HG03025 (cell line): ENCODE data around the gene GSTT4.
"Not testable (repeated sequence)": the region's sequence is repeated elsewhere in the genome, so short reads cannot be mapped to it uniquely, and the experiment has no call there.

Experiments
- ATAC-seq: cut with Tn5 transposase; IDR thresholded peaks from one replicate; pipeline ENCODE4 v1.9.1; 2021; ENCODE audit warnings: mild to moderate bottlenecking, moderate library complexity; ENCODE audit not compliant: unreplicated experiment, low FRiP score

Gene GSTT4

DNA sequence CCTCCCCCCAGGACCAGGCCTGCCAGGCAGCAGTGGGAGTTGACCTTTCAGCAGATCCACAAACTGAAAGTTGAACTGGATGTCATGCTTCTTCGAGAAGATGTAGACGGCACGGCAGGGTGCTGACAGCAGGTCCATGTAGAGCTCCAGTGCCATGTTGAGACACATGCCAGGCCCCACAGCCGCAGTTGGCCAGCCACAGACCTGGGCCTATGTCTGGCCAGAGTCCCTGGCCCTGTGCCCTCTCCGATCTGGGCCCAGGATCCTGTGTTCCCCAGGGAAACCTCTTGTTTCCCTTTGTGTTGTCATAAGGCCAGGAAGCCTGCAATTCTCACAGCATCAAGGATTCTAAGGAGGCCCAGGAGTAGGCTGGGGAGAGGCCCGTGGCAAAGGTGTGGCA, at the start of gene GSTT4:
Gene GSTT4 (minus strand): TSS at position 253 of the 400 bp plus-strand sequence. CDS start 97 bp downstream, at position 156.
- ATAC-seq = no peak

DNA sequence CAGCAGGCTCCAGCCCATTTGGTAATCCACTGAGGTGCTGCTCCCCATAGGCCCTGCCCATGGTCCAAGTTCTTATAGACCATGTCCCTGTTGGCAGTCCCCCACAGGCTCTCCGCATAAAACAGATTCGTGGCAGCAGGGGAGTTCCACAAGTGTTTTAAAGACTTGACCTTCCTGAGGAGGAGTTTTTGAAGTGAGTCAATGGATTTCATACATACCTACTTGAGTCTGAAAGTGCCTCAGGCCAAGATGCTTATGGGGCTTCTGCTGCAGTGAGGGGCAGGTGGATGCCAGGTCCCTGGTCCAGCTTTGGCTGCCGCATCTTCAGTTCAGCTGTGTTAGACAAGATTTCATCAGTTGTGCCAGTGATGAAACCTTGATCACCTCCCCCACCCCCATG, 49.1 kb upstream of the GSTT4 start:
- ATAC-seq = no peak

DNA sequence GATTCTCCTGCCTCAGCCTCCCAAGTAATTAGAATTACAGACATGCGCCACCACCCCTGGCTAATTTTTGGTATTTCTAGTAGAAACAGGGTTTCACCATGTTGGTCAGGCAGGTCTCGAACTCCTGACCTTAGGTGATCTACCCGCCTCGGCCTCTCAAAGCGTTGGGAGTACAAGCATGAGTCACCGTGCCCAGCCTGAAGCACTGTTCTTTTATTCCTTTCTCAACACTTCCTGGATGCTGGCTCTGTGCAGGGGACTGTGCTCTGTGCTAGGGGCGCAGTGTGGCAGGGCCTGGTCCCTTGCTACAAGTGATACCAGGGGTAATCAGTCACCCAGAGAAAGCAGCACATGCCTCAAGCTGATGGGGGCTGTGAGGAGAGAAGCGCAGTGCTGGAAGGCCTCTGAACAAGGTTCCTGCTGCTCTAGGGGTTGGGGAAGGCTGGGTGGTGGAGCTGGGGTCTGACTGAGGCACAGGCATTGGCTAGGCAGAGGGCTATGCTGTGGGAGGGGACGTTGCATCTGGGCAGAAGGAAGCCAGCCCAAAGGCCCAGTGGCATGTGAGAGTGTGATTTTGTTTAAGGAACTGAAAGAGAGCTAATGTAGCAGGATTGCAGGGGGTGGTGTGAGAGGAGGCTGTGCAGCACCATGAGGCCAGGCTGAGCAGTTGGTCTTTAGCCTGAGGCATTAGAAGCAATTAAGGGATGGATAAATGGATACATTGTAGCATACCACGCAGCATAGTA, 48.4 kb upstream of the GSTT4 start:
- ATAC-seq = no peak

DNA sequence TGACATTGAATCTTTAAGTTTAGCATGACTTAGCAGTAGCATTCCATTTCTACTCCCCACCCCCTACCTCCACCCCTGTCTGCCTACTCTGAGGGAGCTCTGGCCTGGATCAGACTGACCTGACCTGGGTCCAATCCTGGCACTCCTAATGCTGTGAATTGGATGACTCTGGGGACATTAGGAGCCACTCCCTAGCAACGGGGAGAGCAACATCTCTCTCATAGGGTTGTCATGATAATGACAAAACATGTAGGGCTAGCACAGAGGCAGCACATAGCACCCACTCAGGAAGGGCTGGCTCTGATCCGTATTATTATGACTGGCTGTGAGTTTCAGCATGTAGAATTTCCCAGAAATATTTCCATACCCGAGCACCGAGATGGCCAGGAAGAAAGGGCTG, 46.3 kb upstream of the GSTT4 start:
- ATAC-seq = no peak

DNA sequence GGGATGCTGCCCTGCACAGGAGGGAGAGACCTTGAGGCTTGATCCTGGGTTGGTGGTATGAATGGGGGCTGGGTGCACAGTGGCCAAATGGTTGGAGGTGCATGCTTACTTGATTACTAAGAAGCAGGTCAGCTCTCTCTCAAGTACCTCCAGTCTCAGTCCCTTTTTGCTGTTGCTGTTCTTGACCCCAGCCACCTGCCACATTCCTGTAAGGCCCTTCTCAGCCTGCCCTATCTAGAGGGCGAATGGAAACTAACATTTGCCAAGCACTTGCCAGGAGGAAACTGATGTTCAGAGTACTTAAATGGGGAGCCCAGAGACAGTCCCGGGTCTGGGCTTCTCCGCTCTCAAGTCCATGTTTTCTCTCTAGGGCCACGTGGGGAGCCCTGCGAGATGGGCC, 45.8 kb upstream of the GSTT4 start:
- ATAC-seq = no peak

DNA sequence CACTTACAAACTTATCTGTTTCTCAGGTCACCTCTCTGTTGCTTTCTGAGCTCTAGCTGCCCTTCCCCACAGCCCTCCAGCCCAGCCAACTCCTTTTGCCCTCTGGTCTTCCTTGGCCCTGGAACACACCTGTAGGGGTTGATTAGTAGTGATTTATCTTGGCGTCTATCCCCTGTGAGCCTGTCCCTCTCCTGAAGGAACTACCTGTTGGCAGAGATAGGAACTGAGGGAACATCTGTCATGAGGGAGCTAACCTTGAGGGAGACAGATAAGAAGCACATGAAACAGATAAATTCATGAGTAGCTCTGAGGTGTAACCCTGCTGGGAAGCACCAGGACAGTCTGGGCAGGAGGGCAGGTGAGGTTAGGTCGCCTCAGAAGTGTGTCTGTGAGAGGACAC, 44.7 kb upstream of the GSTT4 start:
- ATAC-seq = no peak

DNA sequence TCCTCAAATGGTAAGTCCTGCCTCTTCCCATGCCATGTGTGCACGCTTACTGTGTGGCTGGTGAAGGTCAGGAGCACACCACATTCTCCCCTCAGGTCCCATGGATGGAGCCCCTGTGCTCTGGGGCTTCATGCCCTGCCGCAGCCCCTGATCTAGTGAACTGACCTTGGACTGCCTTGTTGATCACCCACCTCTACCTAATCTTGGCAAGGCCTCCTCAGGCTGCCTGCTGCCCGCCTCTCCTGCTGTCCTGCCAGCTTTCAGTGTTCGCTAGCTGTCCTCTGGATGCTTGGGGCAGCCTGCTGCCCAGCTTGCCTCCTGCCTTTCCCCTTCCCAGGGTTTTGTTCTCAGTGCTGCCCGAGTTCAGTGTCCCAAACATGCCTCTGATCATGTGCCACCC, 44.0 kb upstream of the GSTT4 start:
- ATAC-seq = no peak

DNA sequence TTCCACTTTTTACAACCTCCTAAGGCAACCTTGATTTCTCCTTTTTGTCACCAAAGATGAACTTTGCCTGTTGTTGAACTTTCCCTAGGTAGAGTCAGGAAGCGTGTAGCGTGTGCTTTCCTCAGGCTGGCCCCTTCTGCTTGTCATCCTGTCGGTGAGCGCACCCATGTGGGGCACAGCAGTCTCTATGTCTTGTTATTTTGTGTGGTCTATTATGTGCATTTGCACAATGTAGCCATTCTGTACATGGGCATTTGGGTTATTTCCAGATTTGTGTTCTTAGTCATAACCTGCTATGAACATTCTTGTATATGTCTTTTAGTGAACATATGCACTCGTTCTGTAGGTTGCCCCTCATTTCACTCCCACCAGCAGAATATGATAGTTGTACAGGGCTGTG, 40.8 kb upstream of the GSTT4 start:
- no peak for ATAC-seq

DNA sequence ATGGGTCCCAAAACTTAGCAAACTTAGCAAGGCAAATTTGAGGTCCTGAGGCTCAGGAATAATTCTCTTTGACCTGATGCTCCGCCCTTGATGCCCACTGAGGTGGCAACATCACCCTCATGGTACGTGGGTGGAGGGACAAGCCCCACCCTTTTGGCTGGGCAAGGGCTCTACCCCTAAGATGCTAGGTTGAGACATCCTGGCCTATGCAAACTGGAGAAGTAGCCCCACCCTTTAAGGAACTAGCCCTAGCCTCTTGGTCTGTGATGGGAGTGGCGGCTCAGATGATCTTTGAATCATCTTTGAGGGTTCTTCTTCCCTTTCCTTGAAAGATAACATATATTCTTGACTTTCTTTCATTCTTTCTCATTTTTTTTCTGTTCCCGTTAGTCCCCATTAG, 38.7 kb upstream of the GSTT4 start:
- ATAC-seq = no peak

DNA sequence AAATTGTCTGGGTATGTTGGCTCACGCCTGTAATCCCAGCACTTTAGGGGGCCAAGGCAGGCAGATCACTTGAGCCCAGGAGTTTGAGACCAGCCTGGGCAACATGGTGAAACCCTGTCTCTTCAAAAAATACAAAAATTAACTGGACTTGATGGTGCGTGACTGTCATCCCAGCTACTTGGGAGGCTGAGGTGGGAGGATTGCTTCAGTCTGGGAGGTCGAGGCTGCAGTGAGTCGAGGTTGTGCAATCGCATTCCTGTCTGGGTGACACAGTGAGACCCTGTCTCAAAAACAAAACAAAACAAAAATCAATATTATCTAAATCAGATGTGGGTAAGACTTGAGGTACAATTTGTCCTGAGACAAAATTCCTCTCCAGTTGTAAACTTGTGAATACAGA, 38.2 kb upstream of the GSTT4 start:
- not testable (repeated sequence) for ATAC-seq

DNA sequence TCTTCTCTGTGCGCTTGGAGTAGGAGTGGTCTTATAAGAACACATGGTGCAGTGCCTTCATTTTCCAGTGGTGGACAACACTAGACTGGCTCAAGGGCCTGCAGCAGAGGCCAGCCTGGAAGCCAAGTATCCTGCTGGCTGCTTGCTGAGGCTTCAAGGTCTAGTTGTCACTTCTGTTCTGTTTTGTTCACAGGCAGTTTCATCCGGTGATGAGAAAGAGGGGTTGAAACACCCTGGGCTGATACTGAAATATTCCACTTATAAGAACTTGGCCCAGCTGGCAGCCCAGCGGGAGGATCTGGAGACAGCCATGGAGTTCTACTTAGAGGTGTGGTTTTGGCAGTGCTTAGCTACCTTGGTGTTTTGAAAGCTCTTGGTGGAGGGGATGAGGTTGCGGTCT, 35.7 kb upstream of the GSTT4 start:
- ATAC-seq = no peak

DNA sequence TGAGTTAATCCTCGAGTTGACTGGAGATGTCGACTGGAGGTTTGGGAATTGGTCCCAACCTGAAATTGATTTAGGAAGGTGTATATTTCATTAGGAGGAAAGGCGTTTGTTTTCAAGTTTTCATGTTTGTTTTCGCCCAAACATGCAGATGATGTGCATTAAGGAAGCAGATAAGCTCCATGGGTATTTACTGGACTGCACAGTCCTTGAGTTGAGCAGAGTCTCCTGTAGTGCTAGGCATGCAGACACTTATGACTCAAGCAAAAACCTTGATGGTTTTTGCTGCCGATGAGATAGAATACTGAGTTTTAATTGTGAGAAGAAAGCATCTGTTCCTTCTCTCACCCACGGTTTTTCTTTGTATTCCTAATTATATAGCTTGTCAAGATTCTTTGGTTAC, 33.8 kb upstream of the GSTT4 start:
- ATAC-seq = no peak

DNA sequence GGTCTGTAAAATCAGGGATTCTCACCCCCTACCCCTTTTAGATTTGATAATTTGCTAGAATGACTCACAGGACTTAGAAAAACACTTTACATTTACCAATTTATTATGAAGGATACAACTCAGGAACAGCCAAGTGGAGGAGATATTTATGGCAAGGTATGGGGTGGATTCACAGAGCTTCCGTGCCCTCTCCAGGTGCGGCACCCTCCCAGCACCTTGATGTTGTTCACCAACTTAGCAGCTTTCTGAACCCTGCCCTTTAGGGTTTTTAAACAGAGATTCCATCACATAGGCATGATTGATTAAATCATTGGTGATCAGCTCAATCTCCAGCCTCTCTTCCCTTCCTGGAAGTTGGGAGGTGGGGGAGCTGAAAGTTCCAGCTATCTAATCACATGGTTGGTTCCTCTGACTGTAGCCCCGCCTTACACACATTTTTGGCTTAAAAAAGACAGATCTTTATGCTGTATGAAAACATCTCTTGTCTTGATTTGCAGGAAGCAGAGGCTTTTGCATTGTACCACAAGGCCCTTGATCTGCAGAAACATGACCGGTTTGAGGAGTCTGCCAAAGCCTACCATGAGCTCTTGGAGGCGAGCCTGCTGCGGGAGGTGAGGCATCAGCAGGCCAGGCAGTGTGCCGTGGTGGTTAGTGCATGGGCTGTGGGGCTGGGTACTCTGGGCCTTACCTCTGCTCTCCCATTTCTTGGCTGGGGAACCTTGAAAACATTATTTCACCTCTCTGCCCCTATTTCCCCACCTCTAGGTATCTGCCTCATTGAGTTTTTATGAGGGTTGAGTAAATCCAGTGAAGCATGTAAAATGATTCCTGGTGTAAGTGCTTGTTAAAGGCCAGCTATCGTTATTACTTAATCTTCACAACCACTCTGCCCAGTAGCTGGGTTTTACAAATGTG, 32.9 kb upstream of the GSTT4 start:
- ATAC-seq = no peak

DNA sequence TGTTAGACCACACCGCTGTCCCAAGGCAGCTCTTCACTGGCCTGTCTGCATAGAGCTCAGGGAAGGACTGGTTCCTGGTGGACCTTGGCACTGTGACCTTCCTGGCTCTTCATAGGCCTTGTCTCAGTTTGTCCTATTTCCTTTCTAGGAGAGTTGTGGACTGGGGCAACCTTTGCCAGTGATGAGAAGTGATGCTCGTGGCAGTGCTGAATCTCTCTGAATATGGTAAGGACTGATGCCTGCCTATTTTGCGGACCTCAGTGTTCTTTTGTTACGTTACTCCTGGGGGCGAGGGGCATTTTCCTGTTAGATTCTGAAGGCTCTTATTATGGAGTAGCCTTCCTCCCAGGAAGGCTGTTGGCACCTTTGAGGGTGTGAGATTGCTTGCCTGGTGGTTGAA, 30.0 kb upstream of the GSTT4 start:
- no peak for ATAC-seq

DNA sequence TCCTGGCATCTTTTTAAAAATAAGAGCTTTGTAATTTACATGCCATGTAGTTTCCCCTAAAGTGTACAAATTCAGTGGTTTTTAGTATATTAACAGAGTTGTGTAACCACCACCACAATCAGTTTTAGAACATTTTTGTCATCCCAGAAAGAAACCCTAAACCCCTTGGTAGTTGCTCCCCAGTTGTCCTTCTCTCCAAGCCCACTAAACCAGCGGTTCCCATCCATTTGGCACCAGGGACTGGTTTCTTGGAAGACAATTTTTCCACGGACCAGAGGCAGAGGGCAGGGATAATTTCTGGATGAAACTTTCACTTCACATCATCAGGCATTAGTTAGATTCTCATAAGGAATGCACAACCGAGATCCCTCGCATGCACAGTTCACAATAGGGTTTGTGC, 28.5 kb upstream of the GSTT4 start:
- ATAC-seq = no peak

DNA sequence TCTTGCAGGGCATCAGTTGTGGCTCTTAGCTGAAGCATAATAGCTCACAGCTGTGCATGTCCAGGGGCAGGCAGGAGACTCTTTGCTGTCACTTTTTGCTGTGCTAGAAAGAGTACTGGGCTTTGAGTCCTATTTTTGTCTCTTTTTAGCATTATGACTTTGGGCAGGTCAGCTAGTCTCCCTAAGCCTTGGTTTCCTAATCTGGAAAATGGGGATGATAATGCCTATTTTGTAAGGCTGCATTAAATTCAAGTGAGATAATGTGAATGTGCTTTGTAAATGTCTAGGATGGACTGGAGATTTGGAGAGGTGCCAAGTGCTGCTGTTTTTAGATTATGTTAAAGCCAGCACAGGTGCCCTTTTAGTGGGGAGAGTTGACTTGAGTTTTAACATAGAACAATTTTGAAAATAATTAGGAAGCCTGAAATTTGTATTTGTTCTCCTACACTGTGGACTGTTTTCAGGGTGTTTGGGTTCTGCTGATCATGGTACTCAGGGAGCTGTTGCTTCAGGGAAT, 25.0 kb upstream of the GSTT4 start:
- no peak for ATAC-seq

DNA sequence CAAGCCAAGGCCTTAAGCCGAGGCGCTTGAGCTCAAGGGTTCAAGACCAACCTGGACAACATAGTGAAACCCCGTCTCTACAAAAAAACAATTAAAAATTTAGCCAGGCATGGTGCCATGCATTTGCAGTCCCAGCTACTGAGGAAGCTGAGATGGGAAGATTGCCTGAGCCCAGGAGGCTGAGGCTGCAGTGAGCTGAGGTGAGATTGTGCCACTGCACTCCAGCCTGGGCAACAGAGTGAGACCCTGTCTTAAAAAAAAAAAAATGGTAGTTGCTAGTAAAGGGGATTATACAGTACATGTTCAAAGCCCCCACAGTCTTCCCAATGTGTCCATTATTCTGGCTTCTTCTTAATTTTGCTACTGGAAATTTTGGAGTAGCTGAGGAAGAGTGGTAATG, 24.1 kb upstream of the GSTT4 start:
- no peak for ATAC-seq

DNA sequence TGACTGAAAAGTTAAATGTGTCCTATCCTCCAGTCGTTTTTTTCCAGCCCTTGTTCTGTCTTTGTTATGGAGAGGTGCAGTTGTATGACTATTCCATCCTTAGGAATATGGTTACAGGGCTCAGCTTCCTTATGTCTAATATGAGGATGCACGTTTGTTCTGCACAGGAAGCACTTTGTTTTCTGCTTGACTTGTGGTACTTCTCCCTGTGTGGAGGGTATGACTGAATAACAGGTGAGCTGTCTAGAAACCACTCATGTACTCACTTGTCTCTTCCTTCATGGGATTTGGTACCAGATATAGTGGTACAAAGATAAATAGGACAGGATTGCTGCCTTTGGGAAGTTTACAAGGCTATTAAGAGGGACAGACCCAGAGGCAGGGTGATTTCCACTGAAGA, 23.3 kb upstream of the GSTT4 start:
- ATAC-seq = no peak

DNA sequence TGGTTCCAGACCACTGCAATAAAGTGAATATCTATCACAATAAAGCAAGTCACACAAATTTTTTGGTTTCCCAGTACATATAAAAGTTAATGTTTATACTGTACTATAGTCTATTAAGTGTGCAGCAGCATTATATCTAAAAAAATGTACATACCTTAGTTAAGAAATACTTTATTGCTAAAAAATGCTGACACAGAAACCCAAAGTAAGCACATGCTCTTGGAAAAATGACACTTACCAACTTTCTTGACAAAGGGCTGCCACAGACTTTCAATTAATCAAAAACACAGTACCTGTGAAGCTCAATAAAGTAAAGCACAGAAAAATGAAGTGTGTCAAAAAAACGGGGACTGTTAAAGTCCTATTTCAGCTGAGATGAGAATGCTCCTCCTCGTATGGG, 22.7 kb upstream of the GSTT4 start:
- ATAC-seq = no peak

DNA sequence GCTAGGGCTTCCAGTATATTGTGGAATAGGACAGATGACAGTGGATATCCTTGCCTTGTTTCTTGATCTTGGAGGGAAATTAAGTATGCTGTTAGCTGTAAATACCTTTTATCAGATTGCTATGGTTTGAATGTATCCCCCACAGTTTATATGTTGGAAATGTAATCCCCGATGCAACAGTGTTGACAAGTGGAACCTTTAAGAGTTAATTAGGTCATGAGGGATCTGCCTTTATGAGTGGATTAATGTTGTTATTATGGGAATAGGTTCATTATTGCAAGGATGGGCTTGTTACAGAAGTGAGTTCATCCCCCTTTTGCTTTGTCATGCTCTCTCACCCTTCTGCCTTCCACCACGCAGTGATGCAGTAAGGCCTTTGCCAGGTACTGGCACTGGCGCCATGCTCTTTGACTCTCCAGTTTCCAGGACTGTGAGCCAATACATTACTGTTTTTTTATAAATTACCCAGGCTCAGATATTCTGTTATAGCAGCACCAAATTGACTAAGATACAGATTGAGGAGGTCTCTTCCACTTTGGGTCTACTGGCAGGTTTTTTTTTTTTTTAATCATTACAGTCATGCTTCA, 22.2 kb upstream of the GSTT4 start:
- ATAC-seq = no peak

DNA sequence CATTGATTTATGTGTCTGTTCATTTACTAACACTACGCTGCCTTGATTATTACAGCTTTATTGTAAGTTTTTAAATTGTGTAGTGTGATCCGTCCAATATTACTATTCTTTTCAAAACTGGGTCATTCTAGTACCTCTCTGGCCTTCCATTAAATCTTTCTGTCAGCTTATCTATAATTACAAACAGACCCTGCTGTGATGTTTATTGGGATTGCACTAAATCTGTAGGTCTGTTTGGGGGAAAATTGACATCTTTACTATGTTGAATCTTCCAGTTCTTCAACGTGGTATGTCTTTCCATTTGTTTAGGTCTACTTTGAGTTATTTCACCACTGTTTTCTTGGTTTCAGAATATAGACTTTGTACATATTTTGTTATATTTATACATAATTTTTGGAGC, 21.5 kb upstream of the GSTT4 start:
- ATAC-seq = no peak
